HG02973 (cell line): ENCODE measurements around the gene GULP1.
"Not testable (repeated sequence)": the region's sequence is repeated elsewhere in the genome, so short reads cannot be mapped to it uniquely, and the experiment has no call there.

ENCODE experiments used
- ATAC-seq: cut with Tn5 transposase; IDR thresholded peaks from one replicate; pipeline ENCODE4 v1.9.1; 2021; ENCODE audit warnings: moderate library complexity; ENCODE audit not compliant: unreplicated experiment

Gene GULP1, protein sequence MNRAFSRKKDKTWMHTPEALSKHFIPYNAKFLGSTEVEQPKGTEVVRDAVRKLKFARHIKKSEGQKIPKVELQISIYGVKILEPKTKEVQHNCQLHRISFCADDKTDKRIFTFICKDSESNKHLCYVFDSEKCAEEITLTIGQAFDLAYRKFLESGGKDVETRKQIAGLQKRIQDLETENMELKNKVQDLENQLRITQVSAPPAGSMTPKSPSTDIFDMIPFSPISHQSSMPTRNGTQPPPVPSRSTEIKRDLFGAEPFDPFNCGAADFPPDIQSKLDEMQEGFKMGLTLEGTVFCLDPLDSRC

DNA sequence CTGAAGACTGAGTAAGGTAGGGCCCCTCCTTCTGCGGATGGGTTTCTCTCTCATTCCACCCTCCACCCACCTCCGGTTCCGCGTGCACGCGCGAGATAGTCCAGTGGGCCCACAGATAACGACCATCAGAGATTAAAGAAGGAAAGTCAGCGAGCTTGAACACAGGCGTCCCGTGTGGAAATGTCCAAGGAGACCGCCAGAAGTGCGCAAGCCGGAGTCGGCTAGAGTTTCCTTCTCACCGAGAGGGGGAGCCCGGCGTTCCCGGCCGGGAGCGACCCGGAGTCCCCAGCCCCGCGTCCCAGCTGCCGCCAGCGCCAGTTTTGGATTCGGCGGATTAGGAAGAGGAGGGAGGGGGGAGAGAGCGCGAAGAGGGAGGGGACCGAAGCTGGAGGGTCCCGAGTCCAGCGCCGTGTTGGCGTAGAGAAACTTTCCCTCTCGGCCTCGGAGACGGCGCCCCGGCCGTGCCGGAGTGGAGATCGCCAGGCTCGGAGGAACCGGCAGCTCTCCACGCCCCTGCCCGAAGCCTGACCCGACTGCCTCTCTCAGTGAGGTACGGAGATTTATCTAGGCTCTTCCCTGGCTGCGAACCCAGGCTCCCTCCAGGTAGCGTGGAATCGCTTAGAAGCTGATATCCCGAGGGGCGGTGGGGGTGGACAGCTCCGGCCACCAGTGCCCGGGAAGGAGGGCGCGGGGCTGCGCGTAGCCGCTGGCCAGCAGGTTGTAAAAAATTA is at the start of gene GULP1:
GULP1 (plus strand) TSS at position 258 of the 731 bp plus-strand sequence. CDS start 185,829 bp downstream, outside the sequence.
- ATAC-seq: no peak

DNA sequence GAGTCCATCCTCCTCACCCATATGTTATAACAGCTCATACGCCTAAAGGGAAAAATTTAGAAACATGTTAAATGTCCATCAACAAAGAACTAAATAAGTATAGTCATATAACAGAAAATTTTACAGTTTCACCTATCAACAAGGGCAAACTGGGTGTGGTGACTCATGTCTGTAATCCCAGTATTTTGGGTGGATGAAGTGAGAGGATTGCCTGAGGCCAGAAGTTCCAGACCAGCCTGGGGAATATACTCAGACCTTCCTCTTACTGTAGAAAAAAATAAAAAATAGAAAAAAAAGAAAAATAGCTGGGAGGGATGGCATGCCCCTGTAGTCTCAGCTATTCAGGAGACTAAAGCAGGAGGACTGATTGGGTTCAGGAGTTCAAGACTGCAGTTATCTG is 48.3 kb upstream of the GULP1 start:
- ATAC-seq: no peak

DNA sequence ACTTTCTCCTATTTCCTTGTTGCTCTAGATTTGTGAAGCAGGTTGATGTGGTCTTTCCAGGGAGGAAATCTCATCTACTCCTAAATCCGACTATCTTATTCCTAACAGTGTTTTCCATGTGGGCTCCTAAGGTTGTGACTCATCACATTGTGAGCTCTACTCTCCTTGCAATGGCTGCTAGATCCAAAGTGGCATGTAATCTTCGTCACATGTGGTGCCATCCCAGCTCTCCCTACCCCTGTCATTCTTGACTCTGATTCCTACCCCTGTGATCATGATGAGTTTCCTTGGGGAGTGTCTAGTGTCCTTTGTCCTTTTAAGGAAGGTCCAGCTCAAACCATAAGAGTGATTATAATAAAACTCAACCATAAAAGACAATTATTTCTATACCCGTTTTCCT is 47.3 kb upstream of the GULP1 start:
- ATAC-seq: no peak

DNA sequence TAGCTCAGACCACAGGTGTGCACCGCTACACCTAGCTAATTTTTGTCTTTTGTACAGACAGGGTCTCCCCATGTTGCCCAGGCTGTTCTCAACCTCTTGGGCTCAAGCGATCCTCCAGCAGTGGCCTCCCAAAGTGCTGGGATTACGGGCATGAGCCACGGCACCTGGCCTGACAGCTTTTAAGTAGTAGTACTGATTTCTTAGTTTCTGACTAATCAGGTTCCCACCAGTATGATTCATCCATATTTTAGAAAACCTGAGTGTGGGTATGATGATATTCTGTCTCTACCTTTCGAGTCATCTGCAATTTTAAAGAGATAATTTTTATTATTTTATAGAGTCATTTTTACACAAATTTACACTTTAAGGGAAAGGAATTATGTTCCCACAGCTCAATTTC is 46.4 kb upstream of the GULP1 start:
- no peak for ATAC-seq

DNA sequence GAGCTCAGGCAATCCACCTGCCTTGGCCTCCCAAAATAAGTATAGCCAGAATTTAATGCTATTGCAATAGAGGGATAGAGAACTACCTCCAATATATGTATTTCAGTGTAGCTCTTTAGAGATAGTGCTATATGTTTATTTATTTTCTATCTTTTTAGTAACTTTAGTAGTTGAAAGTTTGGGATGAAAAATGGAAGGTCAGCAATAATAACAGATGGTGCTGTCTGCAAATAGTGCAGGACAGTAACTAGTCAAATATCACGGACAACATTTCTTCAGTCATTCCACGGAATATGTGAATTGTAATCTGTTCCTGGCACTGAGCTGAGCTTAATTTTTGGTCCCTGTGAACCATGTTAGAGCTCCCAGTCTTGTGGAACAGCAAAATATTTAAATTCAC is 43.2 kb upstream of the GULP1 start:
- no peak for ATAC-seq

DNA sequence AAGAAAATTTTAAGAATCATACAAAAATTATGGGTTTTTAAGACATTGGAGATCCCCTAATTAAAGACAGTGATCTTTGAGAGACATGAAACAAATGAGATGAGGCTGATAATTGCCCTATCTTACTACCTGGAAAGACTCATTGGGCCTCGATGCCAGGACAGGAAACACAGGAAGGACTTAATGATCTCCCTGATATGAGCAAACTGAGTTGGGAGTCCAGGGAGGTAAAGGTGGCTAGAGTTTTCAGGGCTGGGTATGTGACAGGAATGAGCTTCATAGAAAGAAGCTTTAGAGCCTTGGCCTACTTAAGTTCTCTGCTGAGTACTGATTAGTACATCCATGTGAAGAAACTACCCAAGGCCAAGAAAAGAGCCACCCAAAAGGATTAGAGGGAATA is 40.6 kb upstream of the GULP1 start:
- ATAC-seq: no peak

DNA sequence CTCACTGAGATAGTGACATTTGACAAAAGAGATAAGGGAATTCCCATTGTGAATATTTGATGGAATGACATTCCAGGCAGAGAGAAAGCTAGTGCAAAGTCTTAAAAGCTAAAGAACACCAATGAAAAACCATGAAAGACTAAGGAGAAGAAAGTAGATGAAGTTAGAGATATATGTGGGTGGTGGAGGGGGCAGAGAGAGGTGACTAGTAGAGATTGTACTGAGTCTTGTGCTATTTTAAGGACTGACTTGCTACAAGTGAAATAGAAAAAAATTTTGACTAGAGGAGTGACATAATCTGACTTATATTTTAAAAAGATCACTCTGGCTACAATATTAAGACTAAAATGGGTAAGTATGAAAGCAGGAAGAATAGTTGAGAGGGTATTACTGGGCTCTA is 35.3 kb upstream of the GULP1 start:
- no peak for ATAC-seq

DNA sequence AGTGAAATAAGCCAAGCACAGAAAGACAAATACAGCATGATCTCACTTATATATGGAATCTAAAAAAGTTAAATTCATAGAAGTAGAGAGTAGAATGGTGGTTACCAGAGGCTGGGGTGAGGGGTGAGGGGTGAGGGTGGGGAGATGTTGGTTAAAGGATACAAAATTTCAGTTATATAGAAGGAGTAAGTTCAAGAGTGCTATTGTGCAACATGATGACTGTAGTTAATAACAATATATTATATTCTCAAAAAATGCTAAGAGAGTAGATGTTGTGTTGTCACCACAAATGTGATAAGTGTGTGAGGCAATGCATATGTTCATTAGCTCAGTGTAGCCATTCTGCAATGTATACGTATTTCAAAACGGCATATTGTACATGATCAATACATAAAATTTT is 26.4 kb upstream of the GULP1 start:
- no peak for ATAC-seq

DNA sequence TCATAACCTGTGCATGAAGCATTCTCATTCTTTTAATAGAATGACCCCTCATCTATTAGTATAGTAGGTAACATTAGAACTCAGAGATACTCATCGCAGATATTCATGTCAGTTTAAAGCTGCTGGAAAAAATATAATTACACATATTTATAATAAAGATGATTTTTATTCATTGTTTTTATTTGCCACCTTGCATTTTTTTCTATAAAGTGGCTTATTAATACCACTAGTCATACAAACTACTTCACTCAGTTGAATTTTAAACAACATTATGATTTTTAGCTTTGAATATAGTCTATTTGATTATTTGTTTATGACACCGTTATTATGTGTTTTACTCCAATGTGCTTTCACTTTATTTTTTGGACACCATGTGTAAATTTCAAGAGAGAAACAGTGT is 23.9 kb upstream of the GULP1 start:
- ATAC-seq: no peak

DNA sequence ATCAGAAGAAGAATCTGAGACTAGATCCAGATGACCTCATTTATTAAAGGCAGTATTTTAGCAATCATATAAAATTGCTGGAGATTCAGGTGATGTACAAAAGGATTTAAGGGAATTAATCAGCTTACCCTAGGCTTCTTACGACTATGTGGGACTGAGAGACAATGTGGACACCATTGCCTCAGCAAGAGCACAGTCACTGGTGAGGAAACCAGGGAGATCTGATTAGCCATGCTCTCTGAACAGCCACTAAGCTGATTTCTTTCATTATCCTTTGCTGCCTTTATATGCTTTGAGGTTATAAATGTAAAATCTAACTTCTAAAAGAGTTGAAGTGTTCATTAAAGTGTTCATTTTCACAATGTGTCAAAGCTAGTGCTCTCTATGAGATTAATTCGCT is 22.7 kb upstream of the GULP1 start:
- no peak for ATAC-seq

DNA sequence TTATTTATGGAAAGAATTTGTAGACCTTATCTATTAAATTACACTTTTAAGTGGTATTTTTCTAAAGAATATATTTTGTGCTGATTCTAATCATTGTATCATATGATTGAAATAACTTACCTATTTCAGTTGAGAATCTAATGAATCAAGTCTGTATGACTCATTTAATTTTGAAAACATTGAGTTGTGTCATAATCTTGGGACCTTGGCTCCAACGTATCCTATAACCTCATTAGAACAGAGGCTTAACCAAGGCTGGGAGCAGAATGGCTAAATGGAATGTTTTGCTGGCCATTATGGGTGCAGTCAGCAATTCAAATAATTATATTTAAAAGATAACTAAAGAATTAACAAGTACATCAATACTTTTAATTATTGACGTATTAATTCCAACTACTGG is 19.6 kb upstream of the GULP1 start:
- no peak for ATAC-seq

DNA sequence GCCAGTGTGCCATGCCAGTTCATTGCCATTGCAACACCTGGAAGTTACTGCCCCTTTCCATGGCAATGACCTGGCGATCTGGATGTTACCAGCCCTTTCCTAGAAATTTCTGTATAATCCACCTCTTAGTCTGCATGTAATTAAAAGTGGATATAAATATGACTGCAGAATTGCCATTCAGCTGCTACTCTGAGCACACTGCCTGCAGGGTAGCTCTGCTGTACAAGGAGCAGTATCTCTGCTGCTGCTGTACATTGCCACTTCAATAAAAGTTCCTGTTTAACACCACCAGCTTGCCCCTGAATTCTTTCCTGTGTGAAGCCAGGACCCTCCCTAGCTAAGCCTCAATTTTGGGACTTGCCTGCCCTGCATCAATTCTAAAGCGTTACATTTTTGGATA is 17.4 kb upstream of the GULP1 start:
- no peak for ATAC-seq

DNA sequence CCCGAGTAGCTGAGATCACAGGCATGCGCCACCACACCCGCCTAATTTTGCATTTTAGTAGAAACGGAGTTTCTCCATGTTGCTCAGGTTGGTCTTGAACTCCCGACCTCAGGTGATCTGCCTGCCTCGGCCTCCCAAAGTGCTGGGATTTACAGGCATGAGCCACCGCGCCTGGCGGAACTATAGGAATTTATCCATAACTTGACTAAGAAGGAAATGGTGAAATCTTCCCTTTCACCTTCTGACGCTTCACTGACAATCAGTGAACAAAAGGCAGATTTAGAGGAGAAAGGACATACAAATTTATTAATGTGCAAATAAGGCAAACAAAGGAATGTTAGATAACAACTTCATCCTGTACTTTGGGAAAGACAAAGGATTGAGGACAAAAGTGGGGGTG is 15.4 kb upstream of the GULP1 start:
- ATAC-seq: no peak

DNA sequence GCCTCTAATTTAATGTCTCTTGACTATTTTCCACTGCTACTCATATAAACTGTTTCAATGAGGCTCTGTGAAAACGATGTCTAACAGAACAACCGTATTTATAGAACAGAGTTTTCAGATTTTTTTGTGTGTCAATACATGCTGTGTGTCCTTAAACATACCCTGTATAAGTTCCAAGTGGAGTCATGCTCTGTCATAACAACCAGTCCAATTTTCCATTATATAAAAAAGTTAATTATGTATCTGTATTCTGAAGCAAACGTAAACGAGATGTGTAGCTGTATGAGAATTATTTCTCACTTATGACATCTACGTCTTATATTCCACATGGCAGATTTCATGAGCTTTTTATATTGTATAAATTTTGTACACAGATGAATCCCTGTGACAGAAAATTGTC is 13.9 kb upstream of the GULP1 start:
- ATAC-seq: no peak

DNA sequence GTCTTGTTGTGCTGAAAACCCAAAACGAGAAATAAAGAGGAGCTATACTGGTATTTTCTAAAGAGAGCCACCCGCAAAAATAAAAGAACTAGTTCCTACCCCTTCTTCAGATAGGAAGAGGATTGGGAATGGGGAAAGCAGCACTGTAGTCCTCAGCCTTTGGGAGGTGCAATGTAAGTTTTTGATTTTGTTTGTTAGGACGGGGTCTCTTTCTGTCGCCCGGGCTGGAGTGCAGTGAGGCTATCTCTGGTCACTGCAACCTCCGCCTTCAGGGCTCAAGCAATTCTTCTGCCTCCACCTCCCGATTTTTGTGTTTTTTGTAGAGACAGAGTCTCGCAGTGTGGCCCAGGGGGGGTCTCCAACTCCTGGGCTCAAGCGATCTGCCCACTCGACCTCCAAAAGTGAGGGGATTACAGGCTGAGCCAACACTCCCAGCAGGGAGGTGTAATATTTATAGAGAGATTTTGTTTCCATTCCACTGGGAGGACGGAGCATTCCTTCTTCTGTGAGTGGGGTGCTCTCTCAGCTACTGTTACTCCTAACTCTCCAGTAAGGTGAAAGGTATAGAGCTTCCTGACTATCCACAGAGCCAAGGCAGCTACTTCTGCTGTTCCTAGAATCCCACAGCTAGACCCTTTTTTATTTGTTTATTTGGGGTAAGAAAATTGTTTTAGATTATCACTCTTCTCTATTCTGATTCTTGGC is 13.1 kb upstream of the GULP1 start:
- ATAC-seq: no peak

DNA sequence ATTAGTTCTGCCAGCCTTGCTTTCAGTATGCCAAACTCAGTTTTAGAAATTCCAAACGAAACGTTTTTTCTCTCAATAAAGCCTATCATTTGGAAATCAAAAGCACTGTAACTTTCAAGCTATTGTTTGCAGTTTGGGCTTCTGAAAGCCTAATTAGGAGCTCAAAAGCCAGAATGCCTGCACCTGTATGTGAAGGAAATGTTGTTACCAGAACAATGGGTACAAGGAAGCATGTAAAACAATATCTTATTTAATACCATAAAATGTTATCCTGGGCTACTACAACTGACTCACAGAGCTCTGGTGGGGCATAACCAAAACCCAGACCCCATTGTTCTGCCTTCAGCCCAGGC is 12.6 kb upstream of the GULP1 start:
- no peak for ATAC-seq

DNA sequence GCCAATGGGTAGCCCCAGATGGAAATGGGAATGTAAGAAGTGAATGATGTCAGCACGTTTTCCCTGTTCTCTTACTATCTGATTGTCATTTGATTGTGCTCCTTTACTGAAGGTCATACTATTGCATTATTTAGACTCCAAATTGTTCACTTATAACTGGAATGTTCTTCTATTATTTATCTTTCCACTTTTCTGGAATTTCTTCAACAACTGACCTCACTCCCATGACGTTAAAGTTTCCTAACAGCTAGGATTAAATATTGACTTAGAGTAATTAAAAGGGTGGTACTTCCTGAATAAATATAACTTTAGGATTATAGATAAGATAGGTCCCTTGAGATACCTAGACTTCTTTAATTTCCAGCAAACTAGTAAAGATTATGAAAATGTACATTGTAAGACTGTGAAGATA is 10.9 kb upstream of the GULP1 start:
- no peak for ATAC-seq

DNA sequence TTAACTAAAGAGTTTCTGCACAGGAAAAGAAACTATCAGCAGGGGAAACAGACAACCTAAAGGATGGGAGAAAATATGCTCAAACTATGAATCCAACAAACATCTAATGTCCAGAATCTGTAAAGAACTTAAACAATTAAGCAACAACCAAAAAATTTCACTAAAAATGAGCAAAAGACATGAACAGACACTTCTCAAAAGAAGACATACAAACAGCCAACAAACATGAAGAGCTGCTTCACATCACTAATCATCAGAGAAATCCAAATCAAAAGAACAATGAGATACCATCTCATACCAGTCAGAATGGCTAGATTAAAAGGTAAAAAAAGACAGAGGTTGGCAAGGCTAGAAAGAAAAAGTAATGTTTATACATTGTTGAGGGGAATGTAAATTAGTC is 8.8 kb upstream of the GULP1 start:
- ATAC-seq: no peak

DNA sequence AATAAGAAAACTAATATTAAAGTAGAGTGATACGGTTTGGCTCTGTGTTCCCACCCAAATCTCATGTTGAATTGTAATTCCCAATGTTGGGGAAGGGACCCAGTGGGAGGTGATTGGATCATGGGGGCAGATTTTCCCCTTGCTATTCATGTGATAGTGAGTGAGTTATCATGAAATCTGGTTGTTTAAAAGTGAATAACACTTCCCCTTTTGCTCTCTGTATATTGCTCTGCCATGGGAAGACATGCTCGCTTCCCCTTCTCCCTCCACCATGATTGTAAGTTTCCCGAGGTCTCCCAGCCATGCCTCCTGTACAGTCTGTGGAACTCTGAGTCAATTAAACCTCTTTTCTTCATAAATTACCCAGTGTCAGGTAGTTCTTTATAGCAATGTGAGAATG is 7.4 kb upstream of the GULP1 start:
- not testable (repeated sequence) for ATAC-seq

DNA sequence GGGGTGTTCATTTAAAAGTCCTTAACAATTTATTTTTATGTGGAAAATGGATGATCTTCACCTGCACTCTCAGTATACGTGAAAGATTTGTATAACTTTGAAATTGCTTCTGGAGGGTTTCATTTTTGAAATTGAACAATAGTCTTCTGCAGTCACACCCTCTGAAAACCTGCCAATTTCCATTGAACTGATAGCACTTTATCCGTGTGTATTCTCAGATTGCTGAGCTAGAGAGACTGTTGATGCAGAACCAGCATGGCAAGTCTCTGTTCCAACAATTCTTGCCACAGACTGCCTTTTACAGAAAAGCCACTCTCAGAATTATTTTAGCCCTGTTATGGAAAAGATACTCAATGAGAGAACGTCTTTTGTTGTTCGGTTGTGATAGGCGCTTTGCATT is 6.6 kb upstream of the GULP1 start:
- ATAC-seq: no peak

DNA sequence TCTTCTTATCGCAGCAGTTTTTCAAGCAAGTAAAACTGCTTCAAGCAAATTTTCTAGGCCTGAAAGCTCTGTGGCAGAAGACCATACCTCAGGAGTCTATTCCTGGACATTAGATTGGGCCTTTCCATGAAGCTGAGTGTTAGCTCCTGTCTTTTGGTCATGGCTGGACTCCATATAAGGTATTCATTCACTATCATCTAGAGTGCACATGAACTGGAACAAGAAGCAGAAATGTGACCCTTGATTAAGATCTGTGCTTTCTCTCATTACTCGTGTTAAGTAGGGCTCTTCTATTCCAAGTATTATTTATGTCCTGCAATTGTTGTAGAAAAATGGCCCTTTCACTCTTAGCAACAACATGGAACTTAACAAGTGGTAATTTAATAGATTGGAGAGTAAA is 5.9 kb upstream of the GULP1 start:
- no peak for ATAC-seq

DNA sequence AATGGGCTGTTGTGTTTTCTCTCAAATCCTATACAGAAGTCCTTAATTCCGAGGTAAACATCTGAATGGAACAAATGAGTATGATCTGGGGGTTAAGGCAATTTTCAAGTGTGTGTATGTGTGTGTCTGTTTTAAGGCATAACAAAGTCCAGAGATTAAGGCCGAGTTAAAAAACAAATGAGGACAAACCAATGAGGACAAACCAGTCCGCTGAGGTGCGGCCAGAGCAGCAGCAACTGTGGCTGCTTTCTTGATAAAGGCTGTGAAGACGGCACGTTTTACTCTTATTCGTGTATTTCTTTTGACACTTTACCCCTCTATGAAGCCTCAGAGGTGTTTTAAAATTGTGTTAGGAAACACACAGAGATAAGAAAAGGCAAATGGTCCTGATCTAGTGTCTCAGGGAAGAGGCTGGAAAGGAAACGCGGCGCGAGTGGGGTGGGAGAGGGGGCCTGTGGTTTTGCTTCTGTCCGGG is 495 bp upstream of the GULP1 start:
- no peak for ATAC-seq
